T-helper 2 cell (primary cell): ENCODE measurements around the gene CAMK2D.

Experiments
- DNase-seq, 5 experiments: peaks; one replicate each; pipeline versions ENCODE4 v3.0.0 to v3.0.0-alpha.2; 2012 to 2022

CAMK2D gene

GRCh38 chr4:113511944-113512343 is 249.6 kb downstream of the CAMK2D start:
- no peak for DNase-seq

GRCh38 chr4:113509851-113510250 is 251.7 kb downstream of the CAMK2D start:
- no peak for DNase-seq

- DNase-seq: no peak
These were observed 256.5 kb downstream of the CAMK2D start for GRCh38 chr4:113505044-113505443.

- DNase-seq: no peak
These were observed 257.1 kb downstream of the CAMK2D start for GRCh38 chr4:113504422-113504821.

GRCh38 chr4:113503691-113504090 is 257.8 kb downstream of the CAMK2D start:
- DNase-seq: no peak

GRCh38 chr4:113502906-113503305 is 258.6 kb downstream of the CAMK2D start:
- DNase-seq: no peak

GRCh38 chr4:113502476-113502875 is 259.1 kb downstream of the CAMK2D start:
- no peak for DNase-seq

GRCh38 chr4:113500424-113500823 is 261.1 kb downstream of the CAMK2D start:
- no peak for DNase-seq

- DNase-seq: no peak
These were observed 261.8 kb downstream of the CAMK2D start for GRCh38 chr4:113499696-113500095.

- DNase-seq: no peak
These were observed 262.4 kb downstream of the CAMK2D start for GRCh38 chr4:113499166-113499565.

- no peak for DNase-seq
These were observed 264.2 kb downstream of the CAMK2D start for GRCh38 chr4:113497154-113497884.

- DNase-seq: no peak
These were observed 264.8 kb downstream of the CAMK2D start for GRCh38 chr4:113496698-113497097.

GRCh38 chr4:113495790-113496189 is 265.7 kb downstream of the CAMK2D start:
- no peak for DNase-seq

- DNase-seq: no peak
These were observed 278.4 kb downstream of the CAMK2D start for GRCh38 chr4:113483131-113483530.

- DNase-seq: no peak
These were observed 279.2 kb downstream of the CAMK2D start for GRCh38 chr4:113482325-113482724.

GRCh38 chr4:113481820-113482219 is 279.7 kb downstream of the CAMK2D start:
- DNase-seq: no peak

GRCh38 chr4:113480109-113480508 is 281.4 kb downstream of the CAMK2D start:
- no peak for DNase-seq

GRCh38 chr4:113478032-113478431 is 283.5 kb downstream of the CAMK2D start:
- no peak for DNase-seq

- DNase-seq: peak in 2 of 5 experiments; percentile 8 to 16
These were observed 284.7 kb downstream of the CAMK2D start for GRCh38 chr4:113476800-113477199.

GRCh38 chr4:113474017-113474416 is 287.5 kb downstream of the CAMK2D start:
- no peak for DNase-seq

GRCh38 chr4:113472864-113473263 is 288.7 kb downstream of the CAMK2D start:
- DNase-seq: no peak

- DNase-seq: no peak
These were observed 290.2 kb downstream of the CAMK2D start for GRCh38 chr4:113471146-113471860.

GRCh38 chr4:113469926-113470325 is 291.6 kb downstream of the CAMK2D start:
- DNase-seq: no peak

GRCh38 chr4:113469023-113469390 is 292.5 kb downstream of the CAMK2D start:
- no peak for DNase-seq
